AG08396 (cell line): ENCODE measurements around the gene B4GALNT4.
"Not testable (repeated sequence)": the region's sequence is repeated elsewhere in the genome, so short reads cannot be mapped to it uniquely, and the experiment has no call there.

ENCODE experiments used
- DNase-seq: peaks from one replicate; pipeline ENCODE4 v3.0.0; 2012; ENCODE audit warnings: low spot score, mixed read lengths

B4GALNT4 gene

GRCh38 chr11:420054-420910 is 51.0 kb downstream of the B4GALNT4 start:
- no peak for DNase-seq

- DNase-seq, result no peak
Observed at GRCh38 chr11:420911-421321, 51.6 kb downstream of the B4GALNT4 start.

GRCh38 chr11:422249-422656 is 53.0 kb downstream of the B4GALNT4 start:
- no peak for DNase-seq

- no peak for DNase-seq
Observed at GRCh38 chr11:424232-424631, 54.9 kb downstream of the B4GALNT4 start.

- DNase-seq, result not testable (repeated sequence)
Observed at GRCh38 chr11:424766-425165, 55.5 kb downstream of the B4GALNT4 start.

- no peak for DNase-seq
Observed at GRCh38 chr11:425301-425700, 56.0 kb downstream of the B4GALNT4 start.

- no peak for DNase-seq
Observed at GRCh38 chr11:426851-427250, 57.6 kb downstream of the B4GALNT4 start.

- no peak for DNase-seq
Observed at GRCh38 chr11:428295-428694, 59.0 kb downstream of the B4GALNT4 start.

GRCh38 chr11:429391-429790 is 60.1 kb downstream of the B4GALNT4 start:
- DNase-seq, result no peak

GRCh38 chr11:429931-430456 is 60.7 kb downstream of the B4GALNT4 start:
- no peak for DNase-seq
